ENCODE results near the gene ZACN.

Gene ZACN

DNA sequence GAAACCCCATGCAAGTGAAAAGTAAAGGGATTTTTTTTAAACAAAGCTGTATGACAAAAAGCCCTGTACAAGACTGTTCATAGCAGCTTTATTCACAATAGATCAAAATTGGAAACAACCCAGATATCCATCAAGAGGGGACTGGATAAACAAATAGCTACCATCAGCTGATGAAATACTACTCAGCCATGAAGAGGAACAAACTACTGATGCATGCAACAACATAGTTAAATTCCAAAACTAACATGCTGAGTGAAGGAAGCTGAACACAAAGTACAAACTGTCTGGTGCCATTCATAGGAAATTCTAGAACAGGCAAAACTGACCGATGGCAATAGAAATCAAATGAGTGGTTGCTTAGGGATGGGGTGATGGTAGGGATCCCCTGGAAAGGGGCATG is 46.9 kb downstream of the ZACN start:
- Histone ChIP-seq H3K9ac (ENCODE audit: low read length) (no peak overlapping the region), H3K4me1 (ENCODE audit: control insufficient read depth, insufficient read depth, low read length) (peaks cover 20% of the 10 kb centered on the region), H3K4me3 (ENCODE audit: low read depth, low read length) (no peak overlapping the region), H3K9me3 (ENCODE audit: control insufficient read depth, insufficient read depth, low read depth, low read length) (no peaks in the 10 kb centered on the region), H3K27ac (ENCODE audit: low read depth, low read length) (no peak overlapping the region), H3K36me3 (ENCODE audit: control insufficient read depth, insufficient read depth, low read length) (no peaks in the 10 kb centered on the region), H3K27me3 (ENCODE audit: control insufficient read depth, insufficient read depth, low read length) (peaks cover 44% of the 10 kb centered on the region)

DNA sequence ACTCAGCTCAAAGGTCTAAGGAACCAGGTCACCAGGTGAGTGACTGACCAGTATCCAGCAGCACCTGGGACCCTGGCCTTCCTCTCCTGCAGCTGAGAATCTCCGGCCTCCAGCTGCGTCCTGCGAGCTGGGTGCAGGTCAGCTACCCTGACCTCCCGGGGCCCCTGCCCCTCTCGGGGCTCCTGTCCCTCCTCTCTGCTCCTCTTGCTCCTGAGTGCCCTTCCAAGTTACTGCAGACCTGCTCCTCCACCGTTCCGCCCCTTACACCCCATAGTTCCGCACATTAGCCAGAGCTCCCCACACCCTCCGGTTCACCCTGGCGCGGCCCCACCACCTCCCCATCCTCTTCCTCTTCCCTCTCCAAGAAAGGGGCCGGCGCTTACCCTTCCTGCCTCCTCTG is 51.5 kb downstream of the ZACN start:
- no peak overlapping the region for H3K27ac ChIP-seq (ENCODE audit: low read depth, low read length)
- H3K9ac ChIP-seq (ENCODE audit: low read length): no peak overlapping the region
- no peaks in the 10 kb centered on the region for H3K9me3 ChIP-seq (ENCODE audit: control insufficient read depth, insufficient read depth, low read depth, low read length)
- H3K4me3 ChIP-seq (ENCODE audit: low read depth, low read length): no peak overlapping the region
- no peaks in the 10 kb centered on the region for H3K36me3 ChIP-seq (ENCODE audit: control insufficient read depth, insufficient read depth, low read length)
- peaks cover 44% of the 10 kb centered on the region for H3K4me1 ChIP-seq (ENCODE audit: control insufficient read depth, insufficient read depth, low read length)
- peaks cover 64% of the 10 kb centered on the region for H3K27me3 ChIP-seq (ENCODE audit: control insufficient read depth, insufficient read depth, low read length)

DNA sequence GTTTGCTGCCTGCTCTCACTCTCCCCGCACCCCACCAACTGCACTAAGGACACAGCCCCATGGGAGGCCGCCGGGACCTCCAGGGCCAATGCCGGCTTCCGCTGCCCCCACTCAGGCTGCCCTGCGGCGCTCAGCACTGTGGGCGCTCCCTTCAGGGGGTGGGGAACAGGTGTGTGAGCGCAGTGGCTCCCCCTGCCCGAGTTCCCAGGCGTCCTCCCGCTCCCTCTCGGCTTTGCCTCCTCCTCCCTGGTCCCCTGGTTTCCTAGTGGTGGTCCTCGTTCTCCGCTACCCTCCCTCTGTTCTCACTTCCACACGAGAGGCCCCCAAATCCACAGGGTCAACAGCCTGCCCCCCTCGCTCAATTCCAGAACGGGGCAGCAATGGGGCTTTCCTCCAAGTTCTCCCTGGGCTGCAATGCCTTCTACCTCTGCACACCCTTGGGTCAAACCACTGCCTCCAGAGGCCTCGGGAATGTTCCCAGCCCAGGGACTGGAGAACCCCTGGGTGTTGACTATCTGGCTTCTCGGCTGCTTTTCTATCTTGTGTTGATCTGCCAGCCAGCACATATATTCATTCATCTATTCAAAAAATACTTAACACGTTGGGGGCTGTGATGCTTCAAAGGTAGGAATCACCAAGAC is 52.2 kb downstream of the ZACN start:
- Histone ChIP-seq H3K4me3 (ENCODE audit: low read depth, low read length) (peak overlapping the region; percentile 11), H3K27me3 (ENCODE audit: control insufficient read depth, insufficient read depth, low read length) (peaks cover 70% of the 10 kb centered on the region), H3K36me3 (ENCODE audit: control insufficient read depth, insufficient read depth, low read length) (no peaks in the 10 kb centered on the region), H3K4me1 (ENCODE audit: control insufficient read depth, insufficient read depth, low read length) (peaks cover 51% of the 10 kb centered on the region), H3K27ac (ENCODE audit: low read depth, low read length) (no peak overlapping the region), H3K9me3 (ENCODE audit: control insufficient read depth, insufficient read depth, low read depth, low read length) (no peaks in the 10 kb centered on the region), H3K9ac (ENCODE audit: low read length) (no peak overlapping the region)

DNA sequence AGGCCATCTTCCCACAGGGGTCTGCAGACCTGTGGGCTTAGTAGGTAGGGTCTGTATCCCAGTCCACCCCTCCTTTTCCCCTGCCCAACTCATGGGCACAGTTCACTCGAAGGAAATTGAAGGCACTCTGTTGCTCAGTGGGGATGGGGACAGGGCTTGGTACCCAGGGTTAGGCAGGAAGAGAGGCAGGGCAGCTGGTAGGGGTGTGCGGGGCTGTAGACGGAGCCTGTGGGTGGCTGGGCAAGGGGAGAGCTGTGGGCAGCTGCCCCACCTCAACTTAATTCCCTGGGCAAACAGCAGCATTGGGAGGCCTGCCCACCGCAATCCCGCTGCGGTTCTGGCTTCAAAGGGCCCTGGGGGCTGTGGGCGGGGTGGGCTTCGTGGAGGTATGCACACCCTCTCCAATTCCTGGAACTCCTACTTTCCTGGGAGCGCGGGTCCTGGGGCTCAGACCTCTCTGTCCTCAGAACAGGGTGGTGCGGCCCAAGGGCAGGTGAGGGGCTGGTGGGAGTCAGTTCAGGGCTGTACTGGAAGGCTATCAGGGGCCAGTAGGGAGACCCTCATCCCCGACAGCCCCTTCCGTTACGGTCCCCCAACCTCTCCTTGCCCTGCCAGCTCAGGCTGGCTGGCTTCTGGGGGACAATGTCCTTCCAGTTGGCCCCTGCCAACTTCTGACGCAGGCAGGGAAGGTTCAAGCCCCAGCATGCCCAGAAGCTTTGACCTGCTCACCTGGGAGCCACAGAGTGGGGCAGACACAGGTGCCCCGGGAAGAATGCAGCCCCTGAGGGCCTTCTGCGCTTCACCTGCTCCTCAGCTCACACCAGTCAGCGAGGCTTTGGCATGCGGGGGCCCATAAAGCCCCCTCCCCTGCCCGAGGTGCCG is 53.0 kb downstream of the ZACN start:
- H3K27ac ChIP-seq (ENCODE audit: low read depth, low read length): no peak overlapping the region
- H3K9me3 ChIP-seq (ENCODE audit: control insufficient read depth, insufficient read depth, low read depth, low read length): no peaks in the 10 kb centered on the region
- H3K4me1 ChIP-seq (ENCODE audit: control insufficient read depth, insufficient read depth, low read length): peaks cover 58% of the 10 kb centered on the region
- peak overlapping the region; percentile 37 for H3K4me3 ChIP-seq (ENCODE audit: low read depth, low read length)
- H3K36me3 ChIP-seq (ENCODE audit: control insufficient read depth, insufficient read depth, low read length): no peaks in the 10 kb centered on the region
- peaks cover 75% of the 10 kb centered on the region for H3K27me3 ChIP-seq (ENCODE audit: control insufficient read depth, insufficient read depth, low read length)
- H3K9ac ChIP-seq (ENCODE audit: low read length): peak overlapping the region; percentile 44
